ENCODE results near the gene PADI3.

The PADI3 gene

GRCh38 chr1:17225140-17225539, 23.8 kb upstream of the PADI3 start:
- no peaks in the 10 kb centered on the region for H3K36me3 ChIP-seq (ENCODE audit: control insufficient read depth, insufficient read depth, low read length)
- no peak overlapping the region for H3K4me3 ChIP-seq (replicated peaks; ENCODE audit: low read depth, low read length)
- TF ChIP-seq CTCF (IDR thresholded peaks at IDR 0.05; ENCODE audit: insufficient read depth, low read length, poor library complexity, severe bottlenecking), result no peak
- no peaks in the 10 kb centered on the region; the same call in 1 of the 2 replicates for H3K27me3 ChIP-seq (replicated peaks; ENCODE audit: control insufficient read depth, insufficient read depth, low read length)
- no peak for DNase-seq (ENCODE audit: extremely low read depth, insufficient read length)

GRCh38 chr1:17227358-17227915, 21.5 kb upstream of the PADI3 start:
- H3K36me3 ChIP-seq (ENCODE audit: control insufficient read depth, insufficient read depth, low read length), result no peaks in the 10 kb centered on the region
- TF ChIP-seq CTCF (IDR thresholded peaks at IDR 0.05; ENCODE audit: insufficient read depth, low read length, poor library complexity, severe bottlenecking), result no peak
- H3K27me3 ChIP-seq (replicated peaks; ENCODE audit: control insufficient read depth, insufficient read depth, low read length), result no peaks in the 10 kb centered on the region; the same call in 1 of the 2 replicates
- no peak overlapping the region for H3K4me3 ChIP-seq (replicated peaks; ENCODE audit: low read depth, low read length)
- DNase-seq (ENCODE audit: extremely low read depth, insufficient read length), result no peak

- no peaks in the 10 kb centered on the region; the same call in 1 of the 2 replicates for H3K27me3 ChIP-seq (replicated peaks; ENCODE audit: control insufficient read depth, insufficient read depth, low read length)
- H3K4me3 ChIP-seq (replicated peaks; ENCODE audit: low read depth, low read length), result no peak overlapping the region
- H3K36me3 ChIP-seq (ENCODE audit: control insufficient read depth, insufficient read depth, low read length), result no peaks in the 10 kb centered on the region
- no peak for DNase-seq (ENCODE audit: extremely low read depth, insufficient read length)
- TF ChIP-seq CTCF (IDR thresholded peaks at IDR 0.05; ENCODE audit: insufficient read depth, low read length, poor library complexity, severe bottlenecking), result no peak
These were observed 20.3 kb upstream of the PADI3 start for GRCh38 chr1:17228619-17229018.

- Histone ChIP-seq H3K4me3 (replicated peaks; ENCODE audit: low read depth, low read length) (no peak overlapping the region), H3K27me3 (replicated peaks; ENCODE audit: control insufficient read depth, insufficient read depth, low read length) (no peaks in the 10 kb centered on the region; the same call in 1 of the 2 replicates), H3K36me3 (ENCODE audit: control insufficient read depth, insufficient read depth, low read length) (no peaks in the 10 kb centered on the region)
- DNase-seq (ENCODE audit: extremely low read depth, insufficient read length), result no peak
- TF ChIP-seq CTCF (IDR thresholded peaks at IDR 0.05; ENCODE audit: insufficient read depth, low read length, poor library complexity, severe bottlenecking), result no peak
These were observed 19.5 kb upstream of the PADI3 start for GRCh38 chr1:17229379-17229778.

- DNase-seq (ENCODE audit: extremely low read depth, insufficient read length), result no peak
- Histone ChIP-seq H3K4me3 (replicated peaks; ENCODE audit: low read depth, low read length) (no peak overlapping the region), H3K27me3 (replicated peaks; ENCODE audit: control insufficient read depth, insufficient read depth, low read length) (no peaks in the 10 kb centered on the region), H3K36me3 (ENCODE audit: control insufficient read depth, insufficient read depth, low read length) (no peaks in the 10 kb centered on the region)
- TF ChIP-seq CTCF (IDR thresholded peaks at IDR 0.05; ENCODE audit: insufficient read depth, low read length, poor library complexity, severe bottlenecking), result no peak
These were observed 18.8 kb upstream of the PADI3 start for GRCh38 chr1:17230106-17230505.
